Iris pigment epithelial cell (primary cell): Measurements from ENCODE around the gene RPS6KB1.
"Not testable (repeated sequence)": the region's sequence is repeated elsewhere in the genome, so short reads cannot be mapped to it uniquely, and the experiment has no call there.

Experiments used
- DNase-seq: peaks from one replicate; pipeline ENCODE4 v3.0.0-alpha.2; 2011; ENCODE audit warnings: low read depth

RPS6KB1 gene

GRCh38 chr17:59946433-59946832, 53.5 kb downstream of the RPS6KB1 start:
- DNase-seq = not testable (repeated sequence)

- not testable (repeated sequence) for DNase-seq
Observed at GRCh38 chr17:59947310-59947709, 54.4 kb downstream of the RPS6KB1 start.

DNA sequence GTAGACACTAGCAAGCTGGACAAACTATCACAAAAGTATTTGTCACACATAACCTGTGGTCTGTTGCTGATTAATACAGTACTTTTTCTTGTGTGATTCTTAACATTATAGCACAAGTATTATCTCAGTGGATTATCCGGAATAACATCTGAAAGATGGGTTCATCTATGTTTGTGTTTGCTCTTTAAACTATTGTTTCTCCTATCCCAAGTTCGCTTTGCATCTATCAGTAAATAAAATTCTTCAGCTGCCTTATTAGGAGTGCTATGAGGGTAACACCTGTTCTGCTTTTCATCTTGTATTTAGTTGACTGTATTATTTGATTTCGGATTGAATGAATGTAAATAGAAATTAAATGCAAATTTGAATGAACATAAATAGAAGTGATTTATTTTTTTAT, 57.1 kb downstream of the RPS6KB1 start:
- DNase-seq = no peak

- no peak for DNase-seq
Observed at GRCh38 chr17:59954856-59955255, 61.9 kb downstream of the RPS6KB1 start.

DNA sequence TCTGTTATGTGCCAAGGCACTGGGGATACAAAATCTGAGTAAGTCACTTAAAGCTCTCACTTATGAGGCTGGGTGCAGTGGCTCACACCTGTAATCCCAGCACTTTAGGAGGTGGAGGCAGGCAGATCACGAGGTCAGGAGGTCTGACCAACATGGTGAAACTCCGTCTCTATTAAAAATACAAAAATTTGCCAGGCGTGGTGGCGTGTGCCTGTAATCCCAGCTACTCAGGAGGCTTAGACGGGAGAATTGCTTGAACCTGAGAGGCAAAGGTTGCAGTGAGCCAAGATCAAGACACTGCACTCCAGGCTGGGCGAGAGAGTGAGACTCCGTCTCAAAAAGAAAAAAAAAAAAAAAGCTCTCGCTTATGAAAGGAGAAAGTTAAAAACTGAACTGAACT, 66.7 kb downstream of the RPS6KB1 start:
- DNase-seq = not testable (repeated sequence)

- DNase-seq = no peak
Observed at GRCh38 chr17:59962739-59963318, 69.9 kb downstream of the RPS6KB1 start.

DNA sequence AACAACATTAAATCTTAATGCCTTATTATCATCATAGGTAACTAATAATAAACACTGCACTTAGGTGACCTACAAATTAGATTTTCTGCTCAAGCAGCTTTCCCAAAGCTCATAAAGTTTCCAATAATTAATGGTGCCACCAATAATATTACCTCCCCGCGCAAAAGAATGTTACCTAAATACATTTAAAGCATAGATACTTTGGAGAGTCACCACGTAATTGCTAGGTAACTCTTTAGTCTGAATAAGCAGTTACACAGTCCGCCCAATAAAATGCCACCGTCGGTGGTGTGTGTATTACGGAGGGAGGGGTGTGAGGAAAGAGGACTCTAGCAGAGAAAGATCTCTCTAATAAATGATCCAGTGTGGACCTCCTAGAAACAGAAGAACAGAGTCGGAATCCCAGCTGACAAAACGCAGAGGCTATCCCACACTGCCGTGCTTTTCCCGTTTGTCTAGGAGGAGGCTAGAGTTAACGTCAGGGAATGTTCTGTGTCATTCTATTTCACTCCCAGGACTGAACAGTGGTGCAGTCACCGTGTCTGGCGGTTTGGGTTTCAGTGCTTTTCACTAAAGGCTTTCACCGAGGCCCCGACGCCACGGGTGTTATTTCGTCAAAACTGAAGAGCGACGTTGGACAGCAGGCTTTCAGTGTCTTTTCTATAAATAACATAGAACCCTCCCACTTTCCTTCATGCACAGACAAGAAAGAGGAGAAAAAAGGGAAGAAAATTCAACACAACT, 71.0 kb downstream of the RPS6KB1 start:
- peak; percentile 69 for DNase-seq

- peak; percentile 89 for DNase-seq
Observed at GRCh38 chr17:59964482-59965328, 71.8 kb downstream of the RPS6KB1 start, which contains the start of gene RNFT1. RNFT1 (minus strand) TSS chr17:59964740; CDS start chr17:59964663, 77 bp downstream.

DNA sequence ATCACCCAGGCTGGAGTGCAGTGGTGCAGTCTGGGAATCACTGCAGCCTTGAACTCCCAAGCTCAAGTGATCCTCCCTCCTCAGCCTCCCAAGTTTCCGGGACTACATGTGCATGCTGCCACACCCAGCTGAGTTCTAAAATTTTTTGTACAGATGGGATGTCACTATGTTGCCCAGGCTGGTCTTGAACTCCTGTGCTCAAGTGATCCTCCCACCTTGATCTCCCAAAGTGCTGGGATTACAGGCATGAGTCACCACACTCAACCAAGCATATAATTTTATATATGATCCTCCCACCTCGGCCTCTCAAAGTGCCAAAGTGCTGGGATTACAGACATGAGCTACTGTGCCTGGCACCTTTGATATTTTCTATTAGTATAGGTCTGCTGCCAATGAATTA, 78.8 kb downstream of the RPS6KB1 start:
- not testable (repeated sequence) for DNase-seq

GRCh38 chr17:59972778-59973177, 79.9 kb downstream of the RPS6KB1 start:
- peak; percentile 41 for DNase-seq

- not testable (repeated sequence) for DNase-seq
Observed at GRCh38 chr17:59973483-59973882, 80.6 kb downstream of the RPS6KB1 start.

DNA sequence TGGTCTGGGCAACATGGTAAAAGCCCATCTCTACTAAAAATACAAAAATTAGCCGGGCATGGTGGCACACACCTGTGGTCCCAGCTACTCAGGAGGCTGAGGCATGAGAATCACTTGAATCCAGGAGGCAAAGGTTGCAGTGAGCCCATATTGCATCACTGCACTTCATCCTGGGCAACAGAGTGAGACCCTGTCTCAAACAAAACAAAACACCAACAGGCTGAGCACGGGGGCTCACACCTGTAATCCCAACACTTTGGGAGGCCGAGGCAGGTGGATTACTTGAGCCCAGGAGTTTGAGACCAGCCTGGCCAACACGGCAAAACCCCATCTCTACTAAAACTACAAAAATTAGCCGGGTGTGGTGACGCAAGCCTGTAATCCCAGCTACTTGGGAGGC, 82.2 kb downstream of the RPS6KB1 start:
- not testable (repeated sequence) for DNase-seq

DNA sequence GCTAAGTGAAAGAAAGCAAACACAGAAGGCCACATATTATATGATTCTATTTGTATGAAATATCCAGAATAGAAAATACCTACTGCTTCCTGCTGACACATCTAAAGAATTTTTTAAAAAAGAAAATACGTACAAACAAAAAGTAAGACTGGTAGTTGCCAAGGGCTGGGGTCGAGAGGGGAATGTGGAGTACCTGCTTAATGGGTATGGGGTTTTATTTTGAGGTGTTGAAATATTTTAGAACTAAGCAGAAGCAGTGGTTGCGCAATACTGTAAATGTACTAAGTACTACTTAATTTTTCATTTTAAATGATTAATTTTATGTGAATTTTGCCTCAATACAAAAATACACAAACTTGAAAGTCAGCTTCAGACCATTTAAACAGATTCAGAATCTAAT, 103.7 kb downstream of the RPS6KB1 start:
- DNase-seq = not testable (repeated sequence)
